Tibial artery (tissue), 4 donors: ENCODE results near the gene ATAT1.
A peak's percentile ranks its signal among the peaks of the same experiment; 100 is the strongest.

Source experiments
- DNase-seq, 2 donors: peaks; one replicate each; pipeline ENCODE4 v3.0.0-alpha.2; 2019
- H3K27ac ChIP-seq, 2 donors: fragments of 200-600 bp; sonication (generic) in 1 of 2; 1 replicate in 1 of 2; 2 replicates in 1 of 2; pipeline ENCODE4 v1.5.1; 2018 to 2019; ENCODE audit warnings: mild to moderate bottlenecking in 1 of 2
- H3K27me3 ChIP-seq, 2 donors: fragments of 200-600 bp; sonication (generic) in 1 of 2; one replicate each; pipeline versions ENCODE4 v1.5.1 to v1.6.0; 2016 to 2019
- H3K36me3 ChIP-seq, 3 donors: fragments of 200-600 bp; sonication (generic) in 2 of 3; one replicate each; pipeline ENCODE4 v1.5.1; 2016 to 2019; ENCODE audit warnings: mild to moderate bottlenecking in 2 of 3
- H3K4me1 ChIP-seq, 4 donors: fragments of 200-600 bp; sonication (generic) in 2 of 4; 1 replicate in 3 of 4; 2 replicates in 1 of 4; pipeline ENCODE4 v1.5.1; 2016 to 2019
- H3K4me3 ChIP-seq, 2 donors: fragments of 200-600 bp; sonication (generic) in 1 of 2; 1 replicate in 1 of 2; 2 replicates in 1 of 2; pipeline ENCODE4 v1.5.1; 2018 to 2019; ENCODE audit warnings: mild to moderate bottlenecking in 2 of 2
- H3K9me3 ChIP-seq, 3 donors: fragments of 200-600 bp; sonication (generic) in 1 of 3; one replicate each; pipeline ENCODE4 v1.5.1; 2016 to 2019
- intact Hi-C: fragments of 100-400 bp; cut with DNase I; formaldehyde crosslinking; loops from one replicate; pipeline ENCODE4 v1.15.0; 2023; ENCODE audit warnings: low total_unique reads
- TF ChIP-seq, protein P1 (sequence below), 2 experiments: fragments of 200-600 bp in 1 of 2; fragments of 450-650 bp in 1 of 2; IDR thresholded peaks; one replicate each; pipeline ENCODE4 v1.5.1; 2017 to 2019; ENCODE audit warnings: antibody characterized with exemption in 2 of 2, mild to moderate bottlenecking in 1 of 2, moderate library complexity in 1 of 2

ATAT1 gene

DNA sequence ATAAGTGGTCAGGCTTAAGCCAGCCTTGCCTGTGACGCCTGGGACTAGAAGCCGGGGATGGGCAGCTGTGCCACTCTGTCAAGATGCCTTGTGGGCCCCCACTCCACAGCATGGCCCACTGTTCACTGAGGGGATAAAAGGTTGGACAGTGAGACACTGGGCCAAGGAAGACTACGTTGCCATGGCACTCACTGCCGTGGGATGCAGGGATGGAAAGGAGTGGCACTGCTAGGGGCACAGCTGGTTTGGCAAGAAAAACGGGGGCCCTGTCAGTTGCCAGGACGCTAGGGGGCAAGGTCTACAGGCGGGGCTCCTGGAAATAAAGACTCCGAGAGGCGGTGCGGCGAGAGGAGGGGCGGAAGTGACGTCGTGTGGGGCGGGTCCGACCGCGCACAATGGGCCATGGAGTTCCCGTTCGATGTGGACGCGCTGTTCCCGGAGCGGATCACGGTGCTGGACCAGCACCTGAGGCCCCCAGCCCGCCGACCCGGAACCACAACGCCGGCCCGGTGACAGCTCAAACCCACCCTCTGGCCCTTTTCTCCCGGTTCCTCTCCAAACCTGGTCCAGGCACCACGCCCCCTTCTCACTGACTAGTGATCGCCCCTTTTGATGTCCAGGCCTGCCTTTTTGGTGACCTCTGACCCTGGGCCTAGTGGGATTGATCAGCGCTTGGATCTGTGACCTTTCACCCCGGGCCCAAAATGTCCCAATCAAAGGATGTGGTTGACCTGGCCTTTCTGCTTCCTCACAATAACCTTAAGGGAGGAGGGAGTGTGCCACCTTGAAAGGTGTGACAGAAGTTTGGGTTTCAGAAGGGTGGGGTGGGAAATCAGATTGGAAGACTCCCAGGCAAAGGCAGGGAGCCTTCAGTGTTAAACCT lies at the start of gene ATAT1:
ATAT1 (plus strand) TSS at position 391 of the 883 bp plus-strand sequence.
- intact Hi-C loops: loop anchor here (10.0 kb wide), 1 partner anchor 48 kb away; the partner anchor contains the start of gene DHX16
- Histone ChIP-seq H3K4me1 (peaks cover 0 to 23% (median 9%) of the 10 kb centered on the region in 4 donors), H3K36me3 (peaks cover 39 to 82% (median 57%) of the 10 kb centered on the region in 3 donors), H3K27me3 (no peaks in the 10 kb centered on the region), H3K27ac (peak within 1 kb of the TSS; percentile 82 to 83), H3K4me3 (peak within 1 kb of the TSS; percentile 47 to 58), H3K9me3 (no peaks in the 10 kb centered on the region)
- DNase-seq: peak; percentile 84 to 92
- TF ChIP-seq, protein P1, sequence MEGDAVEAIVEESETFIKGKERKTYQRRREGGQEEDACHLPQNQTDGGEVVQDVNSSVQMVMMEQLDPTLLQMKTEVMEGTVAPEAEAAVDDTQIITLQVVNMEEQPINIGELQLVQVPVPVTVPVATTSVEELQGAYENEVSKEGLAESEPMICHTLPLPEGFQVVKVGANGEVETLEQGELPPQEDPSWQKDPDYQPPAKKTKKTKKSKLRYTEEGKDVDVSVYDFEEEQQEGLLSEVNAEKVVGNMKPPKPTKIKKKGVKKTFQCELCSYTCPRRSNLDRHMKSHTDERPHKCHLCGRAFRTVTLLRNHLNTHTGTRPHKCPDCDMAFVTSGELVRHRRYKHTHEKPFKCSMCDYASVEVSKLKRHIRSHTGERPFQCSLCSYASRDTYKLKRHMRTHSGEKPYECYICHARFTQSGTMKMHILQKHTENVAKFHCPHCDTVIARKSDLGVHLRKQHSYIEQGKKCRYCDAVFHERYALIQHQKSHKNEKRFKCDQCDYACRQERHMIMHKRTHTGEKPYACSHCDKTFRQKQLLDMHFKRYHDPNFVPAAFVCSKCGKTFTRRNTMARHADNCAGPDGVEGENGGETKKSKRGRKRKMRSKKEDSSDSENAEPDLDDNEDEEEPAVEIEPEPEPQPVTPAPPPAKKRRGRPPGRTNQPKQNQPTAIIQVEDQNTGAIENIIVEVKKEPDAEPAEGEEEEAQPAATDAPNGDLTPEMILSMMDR (IDR thresholded peaks at IDR 0.05): peak; percentile 21 to 39

DNA sequence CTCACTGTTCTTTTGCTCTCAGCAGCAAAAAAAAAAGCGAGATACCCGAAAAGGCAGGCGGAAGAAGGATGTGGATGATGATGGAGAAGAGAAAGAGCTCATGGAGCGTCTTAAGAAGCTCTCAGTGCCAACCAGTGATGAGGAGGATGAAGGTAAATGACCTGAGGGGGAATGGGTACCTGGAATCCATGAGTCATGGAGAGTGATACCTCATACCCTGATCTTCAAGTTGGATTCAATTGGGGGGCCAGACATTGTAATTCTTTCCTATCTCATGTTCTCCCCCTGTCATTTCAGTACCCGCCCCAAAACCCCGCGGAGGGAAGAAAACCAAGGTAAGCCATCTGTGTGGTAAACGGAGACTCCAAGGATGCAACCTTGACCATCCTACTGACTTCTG lies 48.6 kb upstream of the ATAT1 start:
- peaks cover 57 to 80% (median 61%) of the 10 kb centered on the region in 3 donors for H3K36me3 ChIP-seq
- H3K27ac ChIP-seq: no peak overlapping the region
- H3K27me3 ChIP-seq: no peaks in the 10 kb centered on the region
- TF ChIP-seq, protein P1 (IDR thresholded peaks at IDR 0.05): no peak
- H3K9me3 ChIP-seq: no peaks in the 10 kb centered on the region
- no peak for DNase-seq
- peaks cover 0 to 13% (median 8%) of the 10 kb centered on the region in 4 donors for H3K4me1 ChIP-seq
- H3K4me3 ChIP-seq: no peak overlapping the region
- intact Hi-C loops: no loop called here

DNA sequence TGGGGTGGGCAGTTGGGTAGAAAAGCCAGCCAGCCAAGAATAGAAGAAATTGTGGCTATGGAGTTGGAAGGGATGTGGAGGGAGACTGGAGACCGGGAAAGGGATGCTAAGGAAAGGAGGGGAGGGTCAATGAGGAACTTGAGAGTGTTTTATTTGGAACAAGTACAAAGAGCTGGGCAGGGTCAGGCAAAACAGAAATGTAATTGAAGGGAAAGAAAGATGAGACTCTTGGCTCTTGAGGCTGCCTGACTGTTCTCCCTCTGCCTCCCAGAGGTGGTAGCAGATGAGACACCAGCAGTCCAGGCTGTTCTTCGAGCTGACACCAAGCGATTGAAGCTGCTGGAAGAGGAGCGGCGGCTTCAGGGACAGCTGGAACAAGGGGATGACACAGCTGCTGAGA lies 42.8 kb upstream of the ATAT1 start:
- no peak overlapping the region for H3K4me3 ChIP-seq
- no peaks in the 10 kb centered on the region for H3K9me3 ChIP-seq
- no peaks in the 10 kb centered on the region for H3K27me3 ChIP-seq
- TF ChIP-seq, protein P1 (IDR thresholded peaks at IDR 0.05): no peak
- no peak overlapping the region for H3K27ac ChIP-seq
- intact Hi-C loops: no loop called here
- H3K4me1 ChIP-seq: no peaks in the 10 kb centered on the region
- peaks cover 96 to 100% (median 96%) of the 10 kb centered on the region in 3 donors for H3K36me3 ChIP-seq
- DNase-seq: no peak

DNA sequence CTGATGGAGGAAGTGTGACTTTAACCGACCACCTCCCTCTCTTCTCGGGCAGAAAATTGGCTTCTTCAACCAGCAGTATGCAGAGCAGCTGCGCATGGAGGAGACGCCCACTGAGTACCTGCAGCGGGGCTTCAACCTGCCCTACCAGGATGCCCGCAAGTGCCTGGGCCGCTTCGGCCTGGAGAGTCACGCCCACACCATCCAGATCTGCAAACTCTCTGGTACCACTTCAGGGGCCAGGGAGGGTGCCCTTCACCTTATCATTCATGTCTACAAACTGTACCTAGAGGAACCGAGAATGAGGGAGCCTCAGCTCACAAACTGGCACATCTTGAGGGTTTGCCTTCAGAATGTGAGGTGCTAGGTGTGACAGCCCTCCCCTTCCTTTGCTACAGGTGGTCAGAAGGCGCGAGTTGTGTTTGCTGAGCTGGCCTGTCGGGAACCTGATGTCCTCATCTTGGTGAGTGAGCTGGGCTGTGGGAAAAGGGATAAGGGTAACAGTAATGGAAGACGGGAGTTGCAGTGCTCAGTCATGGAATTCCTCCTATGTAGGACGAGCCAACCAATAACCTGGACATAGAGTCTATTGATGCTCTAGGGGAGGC lies 36.8 kb upstream of the ATAT1 start:
- Histone ChIP-seq H3K4me1 (peaks cover 0 to 6% (median 0%) of the 10 kb centered on the region in 4 donors), H3K27ac (no peak overlapping the region), H3K4me3 (no peak overlapping the region), H3K36me3 (peaks cover 69 to 100% (median 80%) of the 10 kb centered on the region in 3 donors), H3K9me3 (no peaks in the 10 kb centered on the region), H3K27me3 (no peaks in the 10 kb centered on the region)
- DNase-seq: no peak
- intact Hi-C loops: no loop called here
- TF ChIP-seq, protein P1 (IDR thresholded peaks at IDR 0.05): no peak

DNA sequence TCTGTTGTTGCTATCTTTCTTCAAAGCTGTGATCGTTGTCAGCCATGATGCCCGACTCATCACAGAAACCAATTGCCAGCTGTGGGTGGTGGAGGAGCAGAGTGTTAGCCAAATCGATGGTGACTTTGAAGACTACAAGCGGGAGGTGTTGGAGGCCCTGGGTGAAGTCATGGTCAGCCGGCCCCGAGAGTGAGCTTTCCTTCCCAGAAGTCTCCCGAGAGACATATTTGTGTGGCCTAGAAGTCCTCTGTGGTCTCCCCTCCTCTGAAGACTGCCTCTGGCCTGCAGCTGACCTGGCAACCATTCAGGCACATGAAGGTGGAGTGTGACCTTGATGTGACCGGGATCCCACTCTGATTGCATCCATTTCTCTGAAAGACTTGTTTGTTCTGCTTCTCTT lies 36.2 kb upstream of the ATAT1 start:
- no peak overlapping the region for H3K4me3 ChIP-seq
- H3K27me3 ChIP-seq: no peaks in the 10 kb centered on the region
- H3K36me3 ChIP-seq: peaks cover 63 to 96% (median 73%) of the 10 kb centered on the region in 3 donors
- TF ChIP-seq, protein P1 (IDR thresholded peaks at IDR 0.05): no peak
- H3K4me1 ChIP-seq: peaks cover 0 to 6% (median 0%) of the 10 kb centered on the region in 4 donors
- DNase-seq: no peak
- H3K9me3 ChIP-seq: no peaks in the 10 kb centered on the region
- H3K27ac ChIP-seq: no peak overlapping the region
- intact Hi-C loops: no loop called here
